Astrocyte (in vitro differentiated cells and primary cell): ENCODE measurements around the gene RALA.

Source experiments
- EZH2 ChIP-seq: IDR thresholded peaks from 2 replicates; pipeline ENCODE4 v1.6.1; 2012; ENCODE audit warnings: mild to moderate bottlenecking, low read length, inconsistent platforms; ENCODE audit not compliant: insufficient read depth
- TF ChIP-seq, protein P1 (sequence below): IDR thresholded peaks from 2 replicates; pipeline ENCODE4 v1.5.1; 2011; ENCODE audit warnings: low read depth, mild to moderate bottlenecking, inconsistent platforms, low read length, moderate library complexity; ENCODE audit not compliant: insufficient read depth

DNA sequence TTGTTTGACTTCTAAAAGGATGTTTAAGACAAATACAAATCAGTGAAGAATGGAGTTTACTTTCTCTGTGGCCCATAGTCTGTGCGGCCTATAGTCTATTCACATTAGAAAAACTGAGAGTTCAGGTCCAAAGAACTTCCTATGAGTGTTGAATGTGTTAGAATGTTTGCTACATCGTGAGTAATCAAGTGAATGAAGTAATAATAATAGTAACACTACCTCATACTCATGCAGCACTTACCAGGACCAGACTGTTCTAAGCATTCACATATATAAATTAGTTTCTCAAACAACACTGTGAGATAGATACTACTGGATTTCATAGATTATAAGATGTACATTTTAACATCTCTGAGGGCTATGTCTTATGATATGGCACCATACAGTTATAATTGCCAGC, 70.4 kb downstream of the RALA start:
- TF ChIP-seq, protein P1, sequence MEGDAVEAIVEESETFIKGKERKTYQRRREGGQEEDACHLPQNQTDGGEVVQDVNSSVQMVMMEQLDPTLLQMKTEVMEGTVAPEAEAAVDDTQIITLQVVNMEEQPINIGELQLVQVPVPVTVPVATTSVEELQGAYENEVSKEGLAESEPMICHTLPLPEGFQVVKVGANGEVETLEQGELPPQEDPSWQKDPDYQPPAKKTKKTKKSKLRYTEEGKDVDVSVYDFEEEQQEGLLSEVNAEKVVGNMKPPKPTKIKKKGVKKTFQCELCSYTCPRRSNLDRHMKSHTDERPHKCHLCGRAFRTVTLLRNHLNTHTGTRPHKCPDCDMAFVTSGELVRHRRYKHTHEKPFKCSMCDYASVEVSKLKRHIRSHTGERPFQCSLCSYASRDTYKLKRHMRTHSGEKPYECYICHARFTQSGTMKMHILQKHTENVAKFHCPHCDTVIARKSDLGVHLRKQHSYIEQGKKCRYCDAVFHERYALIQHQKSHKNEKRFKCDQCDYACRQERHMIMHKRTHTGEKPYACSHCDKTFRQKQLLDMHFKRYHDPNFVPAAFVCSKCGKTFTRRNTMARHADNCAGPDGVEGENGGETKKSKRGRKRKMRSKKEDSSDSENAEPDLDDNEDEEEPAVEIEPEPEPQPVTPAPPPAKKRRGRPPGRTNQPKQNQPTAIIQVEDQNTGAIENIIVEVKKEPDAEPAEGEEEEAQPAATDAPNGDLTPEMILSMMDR = no peak
- no peak for TF ChIP-seq EZH2
